Osteoblast (primary cell): ENCODE results near the gene SLC9A1. TPM values are rescaled to one million over a fixed set of nuclear protein-coding genes. Genes with fewer than 3 reads are reported as not detected.

Source experiments
- DNase-seq: peaks from one replicate; pipeline ENCODE4 v3.0.0; 2011; ENCODE audit warnings: low spot score, mixed read lengths; ENCODE audit not compliant: insufficient read length; ENCODE audit errors: missing footprints
- H2AFZ ChIP-seq: 2 replicates; pipeline ENCODE4 v1.6.0; 2011; ENCODE audit warnings: mild to moderate bottlenecking, low read length
- H3K27ac ChIP-seq: 2 replicates; pipeline ENCODE4 v1.5.1; 2011; ENCODE audit warnings: mild to moderate bottlenecking, low read depth, low read length, moderate library complexity
- H3K27me3 ChIP-seq: 2 replicates; pipeline ENCODE4 v1.6.0; 2012; ENCODE audit warnings: mild to moderate bottlenecking, control low read depth, inconsistent platforms, low read length, moderate library complexity; ENCODE audit not compliant: insufficient read depth
- H3K36me3 ChIP-seq: 2 replicates; pipeline ENCODE4 v1.5.1; 2011; ENCODE audit warnings: mild to moderate bottlenecking, low read length, control low read depth, moderate library complexity; ENCODE audit not compliant: insufficient read depth
- H3K4me1 ChIP-seq: 2 replicates; pipeline ENCODE4 v1.5.1; 2011; ENCODE audit warnings: mild to moderate bottlenecking, low read length, control low read depth, moderate library complexity; ENCODE audit not compliant: insufficient read depth
- H3K4me2 ChIP-seq: 2 replicates; pipeline ENCODE4 v1.6.0; 2011; ENCODE audit warnings: mild to moderate bottlenecking, low read length; ENCODE audit not compliant: insufficient read depth
- H3K4me3 ChIP-seq: fragments of 200-600 bp; sonication (generic); 3 replicates; pipeline ENCODE4 v1.5.1; 2012; ENCODE audit warnings: mild to moderate bottlenecking, low read length, inconsistent platforms; ENCODE audit not compliant: insufficient read depth
- H3K79me2 ChIP-seq: 2 replicates; pipeline ENCODE4 v1.6.0; 2012; ENCODE audit warnings: mild to moderate bottlenecking, low read length, control low read depth, inconsistent platforms; ENCODE audit not compliant: insufficient read depth
- H3K9me3 ChIP-seq: 2 replicates; pipeline ENCODE4 v1.5.1; 2011; ENCODE audit warnings: low read depth, low read length, control low read depth
- H4K20me1 ChIP-seq: 2 replicates; pipeline ENCODE4 v1.6.0; 2012; ENCODE audit warnings: mild to moderate bottlenecking, low read length, control low read depth; ENCODE audit not compliant: insufficient read depth
- total RNA-seq: library from RNA; depleted of rRNA; stranded (reverse); fragments of >200 nt; gene quantifications from 2 replicates; pipeline ENCODE4 v1.2.3, GENCODE V29; 2012
- TF ChIP-seq, protein P1 (sequence below): IDR thresholded peaks from 2 replicates; pipeline ENCODE4 v1.5.1; 2011; ENCODE audit warnings: mild to moderate bottlenecking, low read depth, low read length, moderate library complexity; ENCODE audit errors: extremely low read depth

Gene SLC9A1
- total RNA-seq, 1 donor = 7.6 TPM

DNA sequence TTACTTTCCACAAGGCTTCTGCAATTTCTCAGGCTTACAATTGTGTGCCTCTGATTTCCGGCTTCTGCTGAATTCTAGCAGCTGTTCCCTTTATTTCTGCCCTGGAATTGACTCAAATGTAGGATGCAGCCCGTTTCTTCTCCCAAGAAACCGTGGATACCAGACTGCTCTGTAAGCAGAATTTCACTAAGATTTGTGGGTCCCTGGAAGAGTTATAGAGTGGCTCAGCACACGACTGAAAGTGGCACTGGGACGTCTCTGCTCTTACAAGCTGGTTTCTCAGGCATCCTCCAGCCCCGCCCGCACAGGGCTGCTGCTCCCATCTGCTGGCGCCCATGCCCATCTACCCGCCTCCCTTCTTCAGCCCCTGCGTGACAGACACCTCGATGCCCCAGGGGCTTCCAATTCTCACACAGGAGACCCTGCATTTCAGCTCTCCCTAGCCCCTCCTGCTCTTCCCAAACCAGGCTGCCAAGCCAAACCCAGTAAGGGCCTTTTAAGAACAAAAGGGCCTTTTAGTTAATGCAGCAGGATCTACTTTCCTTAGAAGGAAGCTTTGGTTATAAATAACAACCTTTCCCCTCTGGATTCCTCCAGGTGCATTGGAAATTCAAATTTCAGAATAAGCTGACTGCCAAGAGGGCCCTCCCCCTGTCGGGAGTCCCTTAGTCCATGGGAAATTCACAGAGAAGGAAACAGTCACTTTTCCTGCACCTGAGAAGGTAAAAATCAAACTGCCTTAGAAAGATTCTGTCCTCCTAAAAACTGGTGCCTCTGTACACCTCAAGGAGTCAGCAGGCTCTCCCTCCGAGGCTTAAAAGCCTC, 96.9 kb downstream of the SLC9A1 start:
- H3K4me2 ChIP-seq = no peak overlapping the region
- H3K79me2 ChIP-seq = no peaks in the 10 kb centered on the region
- H3K27me3 ChIP-seq = peaks cover 12% of the 10 kb centered on the region
- TF ChIP-seq, protein P1, sequence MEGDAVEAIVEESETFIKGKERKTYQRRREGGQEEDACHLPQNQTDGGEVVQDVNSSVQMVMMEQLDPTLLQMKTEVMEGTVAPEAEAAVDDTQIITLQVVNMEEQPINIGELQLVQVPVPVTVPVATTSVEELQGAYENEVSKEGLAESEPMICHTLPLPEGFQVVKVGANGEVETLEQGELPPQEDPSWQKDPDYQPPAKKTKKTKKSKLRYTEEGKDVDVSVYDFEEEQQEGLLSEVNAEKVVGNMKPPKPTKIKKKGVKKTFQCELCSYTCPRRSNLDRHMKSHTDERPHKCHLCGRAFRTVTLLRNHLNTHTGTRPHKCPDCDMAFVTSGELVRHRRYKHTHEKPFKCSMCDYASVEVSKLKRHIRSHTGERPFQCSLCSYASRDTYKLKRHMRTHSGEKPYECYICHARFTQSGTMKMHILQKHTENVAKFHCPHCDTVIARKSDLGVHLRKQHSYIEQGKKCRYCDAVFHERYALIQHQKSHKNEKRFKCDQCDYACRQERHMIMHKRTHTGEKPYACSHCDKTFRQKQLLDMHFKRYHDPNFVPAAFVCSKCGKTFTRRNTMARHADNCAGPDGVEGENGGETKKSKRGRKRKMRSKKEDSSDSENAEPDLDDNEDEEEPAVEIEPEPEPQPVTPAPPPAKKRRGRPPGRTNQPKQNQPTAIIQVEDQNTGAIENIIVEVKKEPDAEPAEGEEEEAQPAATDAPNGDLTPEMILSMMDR = no peak
- H3K4me1 ChIP-seq = no peaks in the 10 kb centered on the region
- H3K9me3 ChIP-seq = no peaks in the 10 kb centered on the region
- no peaks in the 10 kb centered on the region for H4K20me1 ChIP-seq
- H3K36me3 ChIP-seq = no peaks in the 10 kb centered on the region
- no peak overlapping the region for H3K4me3 ChIP-seq
- no peak overlapping the region for H3K27ac ChIP-seq
- no peak for DNase-seq
- H2AFZ ChIP-seq = no peak overlapping the region

DNA sequence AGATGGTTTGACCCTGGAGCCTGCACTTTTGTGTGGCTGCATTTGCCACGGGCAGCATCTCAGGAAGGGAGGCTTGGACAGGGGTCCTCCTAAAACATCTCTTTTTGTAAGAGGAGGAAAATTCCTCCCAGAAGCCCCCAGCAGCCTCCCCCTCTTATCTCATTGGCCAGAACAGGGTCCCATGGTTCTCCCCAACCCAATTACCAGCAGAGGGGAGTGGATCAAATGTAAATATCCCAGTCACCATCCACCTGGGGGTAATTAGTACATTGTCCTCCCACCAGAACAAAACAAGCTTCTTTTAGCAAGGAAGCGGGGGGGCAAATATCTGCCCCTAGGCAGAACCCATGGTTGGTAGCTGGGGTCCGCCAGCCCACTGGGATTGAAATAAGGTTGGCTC, 97.5 kb downstream of the SLC9A1 start:
- H3K36me3 ChIP-seq = no peaks in the 10 kb centered on the region
- H4K20me1 ChIP-seq = no peaks in the 10 kb centered on the region
- peaks cover 12% of the 10 kb centered on the region for H3K27me3 ChIP-seq
- no peak overlapping the region for H2AFZ ChIP-seq
- no peak for DNase-seq
- TF ChIP-seq, protein P1 = no peak
- H3K27ac ChIP-seq = no peak overlapping the region
- H3K79me2 ChIP-seq = no peaks in the 10 kb centered on the region
- H3K4me3 ChIP-seq = no peak overlapping the region
- no peaks in the 10 kb centered on the region for H3K4me1 ChIP-seq
- no peak overlapping the region for H3K4me2 ChIP-seq
- no peaks in the 10 kb centered on the region for H3K9me3 ChIP-seq

DNA sequence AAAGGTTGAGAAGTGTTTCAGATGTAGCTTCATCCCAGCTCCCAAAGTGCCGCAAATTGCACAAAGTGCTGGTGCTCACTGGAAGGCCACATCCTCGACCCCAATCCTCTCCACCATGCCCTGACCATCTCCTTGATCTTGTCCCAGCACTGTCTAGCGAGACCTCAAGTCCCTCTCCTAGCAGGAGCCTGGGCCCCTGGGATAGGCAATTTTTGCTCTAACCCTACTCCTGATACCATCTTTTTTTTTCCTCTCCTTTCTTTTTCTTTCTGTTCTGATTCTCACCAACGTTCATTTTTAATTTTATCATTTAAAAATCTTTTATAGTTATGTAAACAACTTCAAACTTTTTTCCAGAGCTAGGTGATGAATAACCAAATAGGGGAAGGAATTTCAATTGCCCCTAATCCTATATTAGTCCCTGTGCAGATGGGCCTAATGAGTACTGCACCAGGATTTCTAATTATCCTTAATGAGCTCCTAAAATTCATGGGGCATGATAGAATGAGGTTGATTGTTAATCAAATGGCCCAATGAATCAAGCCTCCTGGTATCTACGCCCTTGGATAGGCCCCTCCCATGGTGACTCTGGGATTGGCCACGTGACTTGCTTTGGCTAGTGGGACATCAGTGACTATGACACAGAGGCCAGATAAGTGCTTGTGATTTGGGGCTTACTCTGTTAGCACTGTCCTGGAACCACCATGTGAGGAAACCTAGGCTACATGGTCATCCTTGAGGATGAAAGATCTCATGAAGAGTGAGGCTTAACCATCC, 100.8 kb downstream of the SLC9A1 start:
- Histone ChIP-seq H3K79me2 (no peaks in the 10 kb centered on the region), H3K27me3 (peaks cover 9% of the 10 kb centered on the region), H3K36me3 (no peaks in the 10 kb centered on the region), H3K4me1 (no peaks in the 10 kb centered on the region), H3K4me2 (no peak overlapping the region), H3K27ac (no peak overlapping the region), H4K20me1 (no peaks in the 10 kb centered on the region), H3K4me3 (no peak overlapping the region), H3K9me3 (no peaks in the 10 kb centered on the region), H2AFZ (no peak overlapping the region)
- TF ChIP-seq, protein P1 = no peak
- DNase-seq = no peak

DNA sequence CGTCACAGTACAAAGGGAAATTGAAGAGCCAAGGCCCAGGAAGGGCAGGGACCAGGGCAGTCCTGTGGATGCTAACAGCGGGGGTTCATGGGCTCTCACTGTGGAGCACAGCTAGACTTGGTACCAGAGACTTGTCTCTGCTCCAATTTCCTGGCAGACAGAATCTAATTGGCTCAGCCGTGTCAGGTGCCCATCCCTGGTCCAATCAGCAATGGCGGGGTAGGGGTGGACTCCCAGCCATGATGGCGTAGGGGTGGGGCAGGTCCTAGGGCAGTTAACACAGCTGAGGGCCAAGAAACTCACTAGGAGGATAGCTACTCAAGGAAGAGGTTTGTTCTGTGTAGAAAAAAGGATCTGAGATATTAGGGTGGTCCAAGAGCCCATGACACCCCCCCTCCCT, 102.4 kb downstream of the SLC9A1 start:
- Histone ChIP-seq H3K4me3 (no peak overlapping the region), H3K27ac (no peak overlapping the region), H3K27me3 (peaks cover 3% of the 10 kb centered on the region), H3K4me2 (no peak overlapping the region), H4K20me1 (no peaks in the 10 kb centered on the region), H3K36me3 (no peaks in the 10 kb centered on the region), H3K4me1 (no peaks in the 10 kb centered on the region), H2AFZ (no peak overlapping the region), H3K9me3 (no peaks in the 10 kb centered on the region), H3K79me2 (no peaks in the 10 kb centered on the region)
- peak; percentile 77 for DNase-seq
- TF ChIP-seq, protein P1 = no peak
